ENCODE data around the gene XRN2. TPM values are rescaled to one million over a fixed set of nuclear protein-coding genes. Genes with fewer than 3 reads are reported as not detected.

Gene XRN2
- total RNA-seq, 1 experiment from 2014 or later = 78.3 TPM

DNA sequence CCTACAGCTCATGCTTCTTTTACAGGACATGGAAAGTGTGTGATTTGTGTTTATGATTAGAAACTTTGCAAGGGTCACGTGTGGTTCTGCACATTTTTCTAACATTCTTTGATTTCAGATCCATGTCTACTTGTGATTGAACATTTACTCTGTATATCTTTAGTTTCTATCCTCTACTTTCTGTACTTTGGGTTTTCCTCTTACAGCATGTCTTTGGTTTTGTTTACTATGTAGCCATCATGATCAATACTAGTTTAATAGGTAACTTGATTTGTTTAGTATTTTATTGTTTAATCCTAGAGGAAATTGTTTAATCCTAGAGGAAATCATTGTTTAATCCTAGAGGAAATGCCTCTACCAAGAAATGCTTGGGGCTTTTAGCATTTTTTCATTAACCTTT is 41.8 kb downstream of the XRN2 start:
- Histone ChIP-seq H3K9me3 (ENCODE audit: insufficient read depth, low read depth) (no peaks in the 10 kb centered on the region), H3K27ac (no peak overlapping the region), H3K36me3 (ENCODE audit: low read depth) (peaks cover 20% of the 10 kb centered on the region), H3K4me1 (replicated peaks; ENCODE audit: insufficient read depth) (no peaks in the 10 kb centered on the region), H3K79me2 (ENCODE audit: low read depth) (no peaks in the 10 kb centered on the region), H3K4me3 (no peak overlapping the region), H4K20me1 (ENCODE audit: insufficient read depth) (peaks cover 13% of the 10 kb centered on the region), H3K27me3 (ENCODE audit: insufficient read depth, low read depth) (no peaks in the 10 kb centered on the region), H3K4me2 (no peak overlapping the region), H3F3A (ENCODE audit: insufficient read depth, low read depth) (no peaks in the 10 kb centered on the region), H2AFZ (no peak overlapping the region), H3K9me2 (ENCODE audit: insufficient read depth) (no peaks in the 10 kb centered on the region)
- TF ChIP-seq EZH2 (IDR thresholded peaks at IDR 0.05; ENCODE audit: low read depth) = no peak
- TF ChIP-seq, protein P1, sequence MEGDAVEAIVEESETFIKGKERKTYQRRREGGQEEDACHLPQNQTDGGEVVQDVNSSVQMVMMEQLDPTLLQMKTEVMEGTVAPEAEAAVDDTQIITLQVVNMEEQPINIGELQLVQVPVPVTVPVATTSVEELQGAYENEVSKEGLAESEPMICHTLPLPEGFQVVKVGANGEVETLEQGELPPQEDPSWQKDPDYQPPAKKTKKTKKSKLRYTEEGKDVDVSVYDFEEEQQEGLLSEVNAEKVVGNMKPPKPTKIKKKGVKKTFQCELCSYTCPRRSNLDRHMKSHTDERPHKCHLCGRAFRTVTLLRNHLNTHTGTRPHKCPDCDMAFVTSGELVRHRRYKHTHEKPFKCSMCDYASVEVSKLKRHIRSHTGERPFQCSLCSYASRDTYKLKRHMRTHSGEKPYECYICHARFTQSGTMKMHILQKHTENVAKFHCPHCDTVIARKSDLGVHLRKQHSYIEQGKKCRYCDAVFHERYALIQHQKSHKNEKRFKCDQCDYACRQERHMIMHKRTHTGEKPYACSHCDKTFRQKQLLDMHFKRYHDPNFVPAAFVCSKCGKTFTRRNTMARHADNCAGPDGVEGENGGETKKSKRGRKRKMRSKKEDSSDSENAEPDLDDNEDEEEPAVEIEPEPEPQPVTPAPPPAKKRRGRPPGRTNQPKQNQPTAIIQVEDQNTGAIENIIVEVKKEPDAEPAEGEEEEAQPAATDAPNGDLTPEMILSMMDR (conservative IDR thresholded peaks at IDR 0.05) = no peak
- DNase-seq = no peak
- POLR2A ChIA-PET (ENCODE audit: unreplicated experiment) = interaction anchor here (0.9 kb wide), 1 partner anchor 42 kb away, joined by 4 read pairs; the partner anchor contains the start of gene XRN2
- intact Hi-C loops (cut with micrococcal nuclease; ENCODE audit: unreplicated experiment) = no loop called here
- BruUV-seq (replicated peaks) = no TSS peak
- CTCF ChIA-PET = no interaction called here

DNA sequence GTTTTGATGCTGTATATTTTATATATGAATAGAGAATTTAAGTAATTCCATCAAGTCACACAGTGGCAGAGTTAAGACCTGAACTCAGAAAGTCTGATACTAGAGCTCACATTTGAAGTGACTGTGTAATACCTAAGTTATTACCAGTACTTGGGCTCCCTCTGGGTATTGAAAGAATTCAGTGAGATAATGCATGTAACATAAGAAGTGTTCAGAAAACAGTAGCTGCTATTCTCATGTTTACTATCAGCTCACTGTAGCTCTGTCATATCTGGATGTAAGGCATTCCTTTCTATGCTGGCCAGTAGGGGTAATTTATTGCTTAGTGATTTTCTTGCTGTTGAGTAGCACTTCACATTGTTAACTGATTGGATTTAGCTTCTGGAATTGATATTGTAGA is 49.6 kb downstream of the XRN2 start:
- CTCF ChIA-PET = no interaction called here
- no peak for TF ChIP-seq EZH2 (IDR thresholded peaks at IDR 0.05; ENCODE audit: low read depth)
- TF ChIP-seq, protein P1 (conservative IDR thresholded peaks at IDR 0.05) = no peak
- H3K9me3 ChIP-seq (ENCODE audit: insufficient read depth, low read depth) = no peaks in the 10 kb centered on the region
- H2AFZ ChIP-seq = no peak overlapping the region
- POLR2A ChIA-PET (ENCODE audit: unreplicated experiment) = interaction anchor here (0.6 kb wide), 1 partner anchor 37 kb away, joined by 4 read pairs; no protein-coding TSS in a partner anchor
- H3K9me2 ChIP-seq (ENCODE audit: insufficient read depth) = no peaks in the 10 kb centered on the region
- H3K4me1 ChIP-seq (replicated peaks; ENCODE audit: insufficient read depth) = no peaks in the 10 kb centered on the region
- DNase-seq = no peak
- BruUV-seq (replicated peaks) = no TSS peak
- peaks cover 26% of the 10 kb centered on the region for H3K36me3 ChIP-seq (ENCODE audit: low read depth)
- peaks cover 16% of the 10 kb centered on the region for H4K20me1 ChIP-seq (ENCODE audit: insufficient read depth)
- no peaks in the 10 kb centered on the region for H3F3A ChIP-seq (ENCODE audit: insufficient read depth, low read depth)
- H3K4me3 ChIP-seq = no peak overlapping the region
- no peak overlapping the region for H3K27ac ChIP-seq
- H3K79me2 ChIP-seq (ENCODE audit: low read depth) = no peaks in the 10 kb centered on the region
- H3K4me2 ChIP-seq = no peak overlapping the region
- no peaks in the 10 kb centered on the region for H3K27me3 ChIP-seq (ENCODE audit: insufficient read depth, low read depth)
- intact Hi-C loops (cut with micrococcal nuclease; ENCODE audit: unreplicated experiment) = no loop called here

DNA sequence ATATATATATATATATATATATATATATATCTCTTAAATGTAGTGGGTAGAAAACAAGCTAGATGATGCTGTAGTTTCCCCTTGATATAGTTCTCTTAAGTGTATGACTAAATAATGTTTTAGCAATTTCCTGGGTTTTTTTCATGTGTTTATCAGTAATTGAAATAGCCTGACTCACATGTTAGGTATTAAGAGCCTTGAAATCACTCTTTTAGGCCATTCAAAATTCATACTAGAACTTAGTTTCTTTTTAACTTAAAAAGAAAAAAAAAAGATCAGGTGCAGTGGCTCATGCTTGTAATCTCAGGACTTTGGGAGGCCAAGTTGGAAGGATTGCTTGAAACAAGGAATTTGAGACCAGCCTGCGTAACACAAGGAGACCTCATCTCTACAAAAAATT is 50.1 kb downstream of the XRN2 start:
- H3K4me3 ChIP-seq = no peak overlapping the region
- no peaks in the 10 kb centered on the region for H3F3A ChIP-seq (ENCODE audit: insufficient read depth, low read depth)
- H3K9me2 ChIP-seq (ENCODE audit: insufficient read depth) = no peaks in the 10 kb centered on the region
- no peaks in the 10 kb centered on the region for H3K79me2 ChIP-seq (ENCODE audit: low read depth)
- H3K27me3 ChIP-seq (ENCODE audit: insufficient read depth, low read depth) = no peaks in the 10 kb centered on the region
- intact Hi-C loops (cut with micrococcal nuclease; ENCODE audit: unreplicated experiment) = no loop called here
- ChIA-PET CTCF (no interaction called here), POLR2A (ENCODE audit: unreplicated experiment) (interaction anchor here (0.6 kb wide), 2 partner anchors 37 to 123 kb away, joined by 3 to 4 read pairs; no protein-coding TSS in a partner anchor)
- DNase-seq = no peak
- no TSS peak for BruUV-seq (replicated peaks)
- no peaks in the 10 kb centered on the region for H3K9me3 ChIP-seq (ENCODE audit: insufficient read depth, low read depth)
- H3K27ac ChIP-seq = no peak overlapping the region
- peaks cover 30% of the 10 kb centered on the region for H3K36me3 ChIP-seq (ENCODE audit: low read depth)
- H3K4me2 ChIP-seq = no peak overlapping the region
- no peak overlapping the region for H2AFZ ChIP-seq
- no peaks in the 10 kb centered on the region for H3K4me1 ChIP-seq (replicated peaks; ENCODE audit: insufficient read depth)
- TF ChIP-seq, protein P1 (conservative IDR thresholded peaks at IDR 0.05) = no peak
- no peak for TF ChIP-seq EZH2 (IDR thresholded peaks at IDR 0.05; ENCODE audit: low read depth)
- H4K20me1 ChIP-seq (ENCODE audit: insufficient read depth) = peaks cover 16% of the 10 kb centered on the region
